HEK293T (cell line): Measurements from ENCODE around the gene NUP43.

Source experiments
- FOXK2 ChIP-seq: fragments of 450-650 bp; IDR thresholded peaks from 2 replicates; pipeline ENCODE4 v1.6.1; 2016; ENCODE audit warnings: mild to moderate bottlenecking
- HDGF ChIP-seq: fragments of 450-650 bp; IDR thresholded peaks from 2 replicates; pipeline ENCODE4 v1.6.1; 2017; ENCODE audit warnings: antibody characterized with exemption, borderline replicate concordance
- SP1 ChIP-seq: fragments of 450-650 bp; IDR thresholded peaks from 2 replicates; pipeline ENCODE4 v1.6.1; 2017

- TF ChIP-seq FOXK2 = no peak
- no peak for TF ChIP-seq SP1
- TF ChIP-seq HDGF = no peak
Measured at GRCh38 chr6:149769676-149770075, 23.3 kb upstream of the NUP43 start.
